Measurements from ENCODE around the gene STOML2.

STOML2 gene

GRCh38 chr9:35071814-35072460, 31.0 kb downstream of the STOML2 start:
- DNase-seq = peak; percentile 47

GRCh38 chr9:35070823-35071813, 31.8 kb downstream of the STOML2 start:
- DNase-seq = no peak

GRCh38 chr9:35069020-35069419, 33.9 kb downstream of the STOML2 start:
- no peak for DNase-seq

GRCh38 chr9:35067056-35067455, 35.9 kb downstream of the STOML2 start:
- no peak for DNase-seq

- DNase-seq = no peak
Observed at GRCh38 chr9:35060548-35061207, 42.3 kb downstream of the STOML2 start.

- DNase-seq = no peak
Observed at GRCh38 chr9:35059438-35059837, 43.5 kb downstream of the STOML2 start.

GRCh38 chr9:35057271-35057620, 45.7 kb downstream of the STOML2 start:
- no peak for DNase-seq

GRCh38 chr9:35056571-35057270, 46.2 kb downstream of the STOML2 start:
- no peak for DNase-seq

- no peak for DNase-seq
Observed at GRCh38 chr9:35054871-35055644, 47.9 kb downstream of the STOML2 start.

GRCh38 chr9:35054185-35054835, 48.6 kb downstream of the STOML2 start:
- DNase-seq = no peak

GRCh38 chr9:35051069-35051967, 51.6 kb downstream of the STOML2 start:
- DNase-seq = no peak

Measured in NCI-H2107 (cell line).